Astrocyte of the cerebellum (primary cell): ENCODE results near the gene TMSB4X.
"Not testable (repeated sequence)": the region's sequence is repeated elsewhere in the genome, so short reads cannot be mapped to it uniquely, and the experiment has no call there.

Source experiments
- DNase-seq: peaks from one replicate; pipeline ENCODE4 v3.0.0-alpha.2; 2011; ENCODE audit warnings: low read depth
- H3K4me3 ChIP-seq: 2 replicates; pipeline ENCODE4 v1.5.1; 2011; ENCODE audit warnings: mild to moderate bottlenecking, low read depth, low read length, moderate library complexity
- in situ Hi-C: cut with HindIII; loops from 2 replicates; pipeline ENCODE4 v1.10.0; 2017; ENCODE audit warnings: low sequenced_read_pairs
- TF ChIP-seq, protein P1 (sequence below): IDR thresholded peaks from 2 replicates; pipeline ENCODE4 v1.5.1; 2012; ENCODE audit warnings: low read length, low read depth, moderate library complexity, mild to moderate bottlenecking; ENCODE audit errors: missing control alignments

Gene TMSB4X

DNA sequence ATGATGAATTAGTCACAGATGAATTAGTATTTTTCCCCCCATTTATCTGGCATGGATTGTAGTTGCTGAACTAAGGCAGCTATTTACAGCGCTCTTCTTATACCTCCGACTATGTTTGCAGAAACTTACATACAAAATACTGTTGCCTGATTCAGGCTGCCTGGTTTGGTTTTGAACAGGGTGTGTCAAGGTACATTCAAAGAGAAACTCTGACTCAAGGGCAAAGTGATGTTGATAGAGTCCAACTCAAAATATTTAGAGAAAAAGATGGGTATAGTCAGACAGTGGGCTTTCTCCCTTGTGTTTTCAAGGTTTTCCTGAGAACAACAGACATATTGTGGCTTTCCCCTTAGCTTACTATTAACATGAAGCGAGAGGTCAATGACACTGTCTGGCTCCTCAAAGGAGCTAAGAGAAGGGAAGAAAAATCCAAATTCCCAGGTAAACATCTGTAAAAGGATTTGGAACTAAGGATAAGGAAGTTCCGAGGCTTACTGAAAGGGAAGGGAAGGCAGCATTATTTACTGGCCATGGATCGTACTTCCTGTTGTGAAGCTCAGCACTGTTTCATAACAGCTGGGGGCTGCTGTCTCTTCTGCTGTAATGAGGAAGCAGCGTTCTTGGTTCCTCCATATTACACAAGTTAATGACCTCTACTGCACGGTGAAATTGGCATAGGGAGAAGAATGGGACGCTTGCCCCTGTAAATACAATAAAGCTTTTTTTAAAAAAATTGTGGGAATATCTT, 38.6 kb downstream of the TMSB4X start:
- TF ChIP-seq, protein P1, sequence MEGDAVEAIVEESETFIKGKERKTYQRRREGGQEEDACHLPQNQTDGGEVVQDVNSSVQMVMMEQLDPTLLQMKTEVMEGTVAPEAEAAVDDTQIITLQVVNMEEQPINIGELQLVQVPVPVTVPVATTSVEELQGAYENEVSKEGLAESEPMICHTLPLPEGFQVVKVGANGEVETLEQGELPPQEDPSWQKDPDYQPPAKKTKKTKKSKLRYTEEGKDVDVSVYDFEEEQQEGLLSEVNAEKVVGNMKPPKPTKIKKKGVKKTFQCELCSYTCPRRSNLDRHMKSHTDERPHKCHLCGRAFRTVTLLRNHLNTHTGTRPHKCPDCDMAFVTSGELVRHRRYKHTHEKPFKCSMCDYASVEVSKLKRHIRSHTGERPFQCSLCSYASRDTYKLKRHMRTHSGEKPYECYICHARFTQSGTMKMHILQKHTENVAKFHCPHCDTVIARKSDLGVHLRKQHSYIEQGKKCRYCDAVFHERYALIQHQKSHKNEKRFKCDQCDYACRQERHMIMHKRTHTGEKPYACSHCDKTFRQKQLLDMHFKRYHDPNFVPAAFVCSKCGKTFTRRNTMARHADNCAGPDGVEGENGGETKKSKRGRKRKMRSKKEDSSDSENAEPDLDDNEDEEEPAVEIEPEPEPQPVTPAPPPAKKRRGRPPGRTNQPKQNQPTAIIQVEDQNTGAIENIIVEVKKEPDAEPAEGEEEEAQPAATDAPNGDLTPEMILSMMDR = no peak
- in situ Hi-C loops = no loop called here
- H3K4me3 ChIP-seq = no peak overlapping the region
- no peak for DNase-seq

DNA sequence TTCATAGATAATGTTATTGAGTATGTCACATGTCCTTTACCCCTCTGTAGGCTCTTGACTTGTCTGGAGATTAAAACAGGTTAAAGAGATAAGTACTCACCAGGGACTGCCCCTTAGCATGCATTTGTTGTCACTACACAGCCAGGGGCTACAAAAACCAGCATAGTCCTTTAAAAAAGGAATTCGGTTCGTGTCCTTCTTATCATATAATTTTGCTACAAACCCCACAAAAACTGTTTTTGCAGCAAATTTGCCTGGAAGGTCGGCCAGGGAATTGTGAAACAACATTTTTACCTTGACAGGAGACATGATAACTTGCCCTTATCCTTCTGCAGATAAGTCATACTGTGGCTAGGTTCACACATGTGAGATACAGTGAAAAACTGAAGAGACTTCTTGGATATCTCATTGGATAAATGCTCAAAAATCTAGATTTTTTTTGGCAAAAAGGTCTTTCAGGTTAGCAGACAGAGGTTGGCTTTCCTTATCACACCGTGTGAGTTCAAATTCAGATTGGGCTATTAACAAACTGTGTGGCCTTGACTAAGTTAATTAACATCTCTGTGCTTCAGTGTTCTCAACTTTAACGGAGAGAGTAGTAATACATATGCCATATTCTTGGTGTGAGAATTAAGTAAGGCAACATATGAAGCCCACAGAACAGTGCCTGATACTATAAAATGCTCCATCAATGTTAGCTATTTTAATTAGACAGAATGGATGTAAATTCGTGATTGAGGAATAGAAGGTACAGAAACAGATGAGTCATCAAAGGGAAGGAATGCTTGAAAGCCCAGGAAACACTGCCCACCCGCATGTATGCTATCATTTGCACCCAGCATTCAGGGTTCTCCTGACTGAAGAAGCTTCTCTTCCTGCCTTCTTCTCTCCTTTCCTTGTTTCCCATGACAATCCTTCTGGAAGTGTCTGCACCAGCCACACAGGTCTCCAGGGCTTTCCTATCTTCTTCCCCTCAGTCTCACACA, 39.5 kb downstream of the TMSB4X start:
- no peak overlapping the region for H3K4me3 ChIP-seq
- DNase-seq = no peak
- TF ChIP-seq, protein P1 = no peak
- in situ Hi-C loops = no loop called here

GRCh38 chrX:13015536-13016236, 40.8 kb downstream of the TMSB4X start:
- DNase-seq = no peak
- in situ Hi-C loops = no loop called here
- TF ChIP-seq, protein P1 = no peak
- H3K4me3 ChIP-seq = no peak overlapping the region

- DNase-seq, H3K4me3 ChIP-seq, in situ Hi-C loops: not testable (repeated sequence)
These were observed 41.8 kb downstream of the TMSB4X start for GRCh38 chrX:13016731-13017130.

- no peak for DNase-seq
- TF ChIP-seq, protein P1 = no peak
- no peak overlapping the region for H3K4me3 ChIP-seq
- in situ Hi-C loops = no loop called here
These were observed 48.0 kb downstream of the TMSB4X start for GRCh38 chrX:13022926-13023325.

- in situ Hi-C loops = no loop called here
- TF ChIP-seq, protein P1 = no peak
- DNase-seq = no peak
- no peak overlapping the region for H3K4me3 ChIP-seq
These were observed 48.7 kb downstream of the TMSB4X start for GRCh38 chrX:13023567-13023966.
